H1 (cell line): ENCODE results near the gene SLC51B. TPM values are rescaled to one million over a fixed set of nuclear protein-coding genes. Genes with fewer than 3 reads are reported as not detected.

Experiments used
- CTCF ChIP-seq, 3 experiments: IDR thresholded peaks; 1 replicate in 2 of 3; 2 replicates in 1 of 3; pipeline versions ENCODE4 v1.5.1 to v1.6.1; 2011; ENCODE audit warnings: low read length in 3 of 3, mild to moderate bottlenecking in 3 of 3, inconsistent platforms in 2 of 3, low read depth in 1 of 3, moderate library complexity in 1 of 3; ENCODE audit not compliant: insufficient read depth in 1 of 3; ENCODE audit errors: control extremely low read depth in 1 of 3
- NANOG ChIP-seq: IDR thresholded peaks from 2 replicates; pipeline ENCODE4 v1.6.1; 2011; ENCODE audit warnings: low read length, low read depth, mild to moderate bottlenecking, inconsistent platforms; ENCODE audit not compliant: insufficient read depth, poor library complexity, severe bottlenecking
- NRF1 ChIP-seq: IDR thresholded peaks from 2 replicates; pipeline ENCODE4 v1.6.1; 2011; ENCODE audit warnings: mild to moderate bottlenecking, low read depth, low read length, improper control_type of control experiment
- SAP30 ChIP-seq: fragments of 300-600 bp; sonication (generic); IDR thresholded peaks from 2 replicates; pipeline ENCODE4 v1.7.1; 2012; ENCODE audit warnings: low read length, moderate library complexity, mild to moderate bottlenecking, inconsistent platforms; ENCODE audit not compliant: insufficient read depth, insufficient replicate concordance
- TCF12 ChIP-seq: IDR thresholded peaks from 2 replicates; pipeline ENCODE4 v1.6.1; 2011; ENCODE audit warnings: low read depth, mild to moderate bottlenecking, low read length
- polyA plus RNA-seq, 7 experiments: library from polyadenylated mRNA; depleted of rRNA in 3 of 7; stranded (reverse) in 5 of 7; unstranded in 2 of 7; fragments of >200 nt in 5 of 7; fragments of 200-250 nt in 2 of 7; gene quantifications; 1 replicate in 5 of 7; 2 replicates in 1 of 7; 4 replicates in 1 of 7; pipeline versions ENCODE4 v1.2.1 to v1.2.3, GENCODE V29; 2011 to 2013; ENCODE audit warnings: missing spikeins in 2 of 7, mixed read lengths in 2 of 7
- total RNA-seq: library from RNA; stranded (reverse); fragmentation: NEBNext Ultra II Directional; extraction: Animal tissue kit (Norgen Biotek cat#: 25700); gene quantifications from 2 replicates; pipeline ENCODE4 v1.2.1, GENCODE V29; 2021

Gene SLC51B
- total and polyA plus RNA-seq, 2 of the 8 experiments (the other 6 are each of a cell fraction or from before 2014, with no cell fraction given) = not detected

DNA sequence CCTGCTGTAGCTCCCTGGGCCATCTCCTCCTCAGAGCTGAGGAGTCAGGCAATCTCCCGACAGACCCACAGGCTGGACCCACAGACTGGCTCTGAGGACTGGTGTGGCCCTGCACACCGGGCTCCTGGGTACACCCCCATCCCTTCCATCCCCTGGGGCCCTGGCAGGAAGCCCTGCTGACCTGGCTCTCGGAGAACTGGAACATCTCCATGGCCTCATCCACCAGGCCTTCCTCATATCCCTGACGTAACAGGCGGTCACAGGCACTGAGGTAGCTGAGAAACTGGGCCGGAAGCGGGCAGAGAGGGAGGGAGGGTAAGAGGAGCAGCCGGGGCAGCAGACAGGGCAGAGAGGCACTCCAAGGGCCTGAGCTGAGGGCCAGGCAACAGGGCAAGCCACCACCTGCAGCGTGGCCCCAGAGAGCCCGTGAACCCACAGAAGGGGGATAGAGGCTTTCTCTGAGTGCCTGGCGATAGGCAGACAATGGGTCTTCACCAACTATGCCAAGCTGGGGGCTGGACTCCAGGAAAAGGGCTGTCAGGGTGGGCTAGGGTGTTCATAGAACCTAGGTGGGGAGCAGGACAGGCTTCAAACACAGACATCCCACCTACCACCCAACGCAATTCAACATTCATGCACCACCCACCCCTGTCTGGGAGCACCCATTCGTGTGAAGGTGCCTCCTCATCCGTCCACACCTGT, 49.3 kb downstream of the SLC51B start (continued):
- TF ChIP-seq SAP30 (no peak), NRF1 (no peak), TCF12 (no peak), CTCF (IDR thresholded peaks at IDR 0.05; ENCODE audit: control extremely low read depth in 1 of 3, insufficient read depth in 1 of 3, low read depth in 1 of 3, low read length in 3 of 3) (no peak), NANOG (no peak)
